Neural progenitor cell (in vitro differentiated cells): ENCODE results near the gene ZCCHC7. TPM values are rescaled to one million over a fixed set of nuclear protein-coding genes. Genes with fewer than 3 reads are reported as not detected.

Experiments
- DNase-seq: peaks from one replicate; pipeline ENCODE4 v3.0.0-alpha.2; 2016; ENCODE audit warnings: low spot score
- H2AFZ ChIP-seq: fragments of 200-600 bp; sonication (generic); replicated peaks from 2 replicates; pipeline ENCODE4 v1.6.1; 2016; ENCODE audit warnings: antibody characterized with exemption
- H3F3A ChIP-seq: fragments of 200-600 bp; sonication (generic); 2 replicates; pipeline ENCODE4 v1.6.1; 2016; ENCODE audit warnings: antibody characterized with exemption, low read depth
- H3K27ac ChIP-seq: fragments of 200-600 bp; sonication (generic); 2 replicates; pipeline ENCODE4 v1.5.1; 2016; ENCODE audit warnings: mild to moderate bottlenecking
- H3K27me3 ChIP-seq: fragments of 200-600 bp; sonication (generic); 2 replicates; pipeline ENCODE4 v1.6.1; 2016; ENCODE audit warnings: mild to moderate bottlenecking, moderate library complexity
- H3K36me3 ChIP-seq: fragments of 200-600 bp; sonication (generic); 2 replicates; pipeline ENCODE4 v1.5.1; 2016
- H3K4me1 ChIP-seq: fragments of 200-600 bp; sonication (generic); 2 replicates; pipeline ENCODE4 v1.6.1; 2016; ENCODE audit warnings: mixed run types
- H3K4me2 ChIP-seq: fragments of 200-600 bp; sonication (generic); 2 replicates; pipeline ENCODE4 v1.6.1; 2016
- H3K4me3 ChIP-seq: fragments of 200-600 bp; sonication (generic); 2 replicates; pipeline ENCODE4 v1.5.1; 2016
- H3K79me2 ChIP-seq: fragments of 200-600 bp; sonication (generic); 2 replicates; pipeline ENCODE4 v1.6.1; 2016; ENCODE audit warnings: low read depth
- H3K9ac ChIP-seq: fragments of 200-600 bp; sonication (generic); 2 replicates; pipeline ENCODE4 v1.6.1; 2016
- H3K9me3 ChIP-seq: fragments of 200-600 bp; sonication (generic); 2 replicates; pipeline ENCODE4 v1.5.1; 2016; ENCODE audit warnings: low read depth
- H4K20me1 ChIP-seq: fragments of 200-600 bp; sonication (generic); 2 replicates; pipeline ENCODE4 v1.6.1; 2016; ENCODE audit warnings: low read depth
- H3K27ac Mint-ChIP-seq: 3 replicates; pipeline ENCODE4 v1.8.0; 2021; ENCODE audit warnings: mixed read lengths
- H3K27me3 Mint-ChIP-seq: 2 replicates; pipeline ENCODE4 v1.8.0; 2022; ENCODE audit warnings: low read depth, mild to moderate bottlenecking, inconsistent platforms, moderate library complexity, mixed read lengths; ENCODE audit not compliant: insufficient read depth
- H3K36me3 Mint-ChIP-seq: 3 replicates; pipeline ENCODE4 v1.8.0; 2021; ENCODE audit warnings: mixed read lengths
- H3K4me1 Mint-ChIP-seq: 3 replicates; pipeline ENCODE4 v1.8.0; 2021; ENCODE audit warnings: mixed read lengths
- H3K4me3 Mint-ChIP-seq: 3 replicates; pipeline ENCODE4 v1.8.0; 2021; ENCODE audit warnings: mild to moderate bottlenecking, moderate library complexity, mixed read lengths
- H3K9me3 Mint-ChIP-seq: 3 replicates; pipeline ENCODE4 v1.8.0; 2020; ENCODE audit warnings: mixed read lengths
- EZH2 ChIP-seq: fragments of 200-600 bp; sonication (generic); IDR thresholded peaks from 2 replicates; pipeline ENCODE4 v1.6.1; 2017; ENCODE audit warnings: antibody characterized with exemption, mild to moderate bottlenecking, moderate library complexity
- EZH2phosphoT487 ChIP-seq: fragments of 200-600 bp; sonication (generic); IDR thresholded peaks from 2 replicates; pipeline ENCODE4 v1.6.1; 2017; ENCODE audit warnings: antibody characterized with exemption
- total RNA-seq: library from RNA; depleted of rRNA; stranded (reverse); fragments of >200 nt; gene quantifications from 2 replicates; pipeline ENCODE4 v1.2.3, GENCODE V29; 2015; ENCODE audit warnings: low replicate concordance
- TF ChIP-seq, protein P1 (sequence below): fragments of 200-600 bp; sonication (generic); IDR thresholded peaks from 2 replicates; pipeline ENCODE4 v1.5.1; 2017; ENCODE audit warnings: antibody characterized with exemption, mild to moderate bottlenecking

The ZCCHC7 gene
- total RNA-seq, 1 donor from 2014 or later: 27.6 TPM

- H3K4me3 Mint-ChIP-seq: no peak overlapping the region
- Histone ChIP-seq H3K27me3 (no peaks in the 10 kb centered on the region), H2AFZ (no peak overlapping the region), H3K4me3 (no peak overlapping the region), H4K20me1 (no peaks in the 10 kb centered on the region), H3K4me2 (no peak overlapping the region), H3K36me3 (no peaks in the 10 kb centered on the region), H3K79me2 (peaks cover 16% of the 10 kb centered on the region), H3F3A (peaks cover 13% of the 10 kb centered on the region), H3K4me1 (no peaks in the 10 kb centered on the region), H3K27ac (no peak overlapping the region), H3K9ac (no peak overlapping the region), H3K9me3 (no peaks in the 10 kb centered on the region)
- DNase-seq: no peak
- no peaks in the 10 kb centered on the region for H3K27me3 Mint-ChIP-seq
- TF ChIP-seq EZH2phosphoT487: no peak
- peaks cover 8% of the 10 kb centered on the region for H3K36me3 Mint-ChIP-seq
- H3K4me1 Mint-ChIP-seq: peaks cover 37% of the 10 kb centered on the region
- H3K9me3 Mint-ChIP-seq: no peaks in the 10 kb centered on the region
- peak overlapping the region; percentile 58 for H3K27ac Mint-ChIP-seq
These were observed 95.0 kb downstream of the ZCCHC7 start for GRCh38 chr9:37215381-37215780.

DNA sequence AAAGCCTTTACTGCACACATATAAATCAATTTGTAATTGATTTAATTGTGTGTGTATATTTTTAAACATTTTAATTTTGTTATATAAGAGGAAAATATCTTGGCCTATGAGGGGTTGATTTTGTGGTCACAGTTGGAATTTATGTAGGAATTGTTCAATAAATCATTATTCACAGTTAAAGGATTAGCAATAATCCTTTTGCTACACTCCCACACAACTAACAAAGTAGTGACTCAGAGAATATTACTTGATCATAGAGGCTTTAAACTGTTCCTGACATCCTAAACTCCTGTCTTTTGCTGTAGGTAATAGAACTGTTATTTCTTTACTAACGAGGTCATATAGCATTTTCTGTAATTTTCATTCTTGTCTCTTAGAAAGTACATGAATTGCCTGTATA lies 95.5 kb downstream of the ZCCHC7 start:
- no peak for DNase-seq
- TF ChIP-seq EZH2phosphoT487: no peak
- TF ChIP-seq, protein P1, sequence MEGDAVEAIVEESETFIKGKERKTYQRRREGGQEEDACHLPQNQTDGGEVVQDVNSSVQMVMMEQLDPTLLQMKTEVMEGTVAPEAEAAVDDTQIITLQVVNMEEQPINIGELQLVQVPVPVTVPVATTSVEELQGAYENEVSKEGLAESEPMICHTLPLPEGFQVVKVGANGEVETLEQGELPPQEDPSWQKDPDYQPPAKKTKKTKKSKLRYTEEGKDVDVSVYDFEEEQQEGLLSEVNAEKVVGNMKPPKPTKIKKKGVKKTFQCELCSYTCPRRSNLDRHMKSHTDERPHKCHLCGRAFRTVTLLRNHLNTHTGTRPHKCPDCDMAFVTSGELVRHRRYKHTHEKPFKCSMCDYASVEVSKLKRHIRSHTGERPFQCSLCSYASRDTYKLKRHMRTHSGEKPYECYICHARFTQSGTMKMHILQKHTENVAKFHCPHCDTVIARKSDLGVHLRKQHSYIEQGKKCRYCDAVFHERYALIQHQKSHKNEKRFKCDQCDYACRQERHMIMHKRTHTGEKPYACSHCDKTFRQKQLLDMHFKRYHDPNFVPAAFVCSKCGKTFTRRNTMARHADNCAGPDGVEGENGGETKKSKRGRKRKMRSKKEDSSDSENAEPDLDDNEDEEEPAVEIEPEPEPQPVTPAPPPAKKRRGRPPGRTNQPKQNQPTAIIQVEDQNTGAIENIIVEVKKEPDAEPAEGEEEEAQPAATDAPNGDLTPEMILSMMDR: no peak
- TF ChIP-seq EZH2: no peak
- Mint-ChIP-seq H3K4me1 (peaks cover 32% of the 10 kb centered on the region), H3K36me3 (peaks cover 10% of the 10 kb centered on the region), H3K9me3 (no peaks in the 10 kb centered on the region), H3K27me3 (no peaks in the 10 kb centered on the region), H3K27ac (peak overlapping the region; percentile 79), H3K4me3 (peak overlapping the region; percentile 4)
- Histone ChIP-seq H2AFZ (no peak overlapping the region), H3K27me3 (no peaks in the 10 kb centered on the region), H3K36me3 (no peaks in the 10 kb centered on the region), H3K4me1 (no peaks in the 10 kb centered on the region), H3K79me2 (peaks cover 16% of the 10 kb centered on the region), H3K4me3 (no peak overlapping the region), H3K4me2 (no peak overlapping the region), H3K27ac (no peak overlapping the region), H3K9ac (no peak overlapping the region), H3F3A (peaks cover 13% of the 10 kb centered on the region), H4K20me1 (no peaks in the 10 kb centered on the region), H3K9me3 (no peaks in the 10 kb centered on the region)

DNA sequence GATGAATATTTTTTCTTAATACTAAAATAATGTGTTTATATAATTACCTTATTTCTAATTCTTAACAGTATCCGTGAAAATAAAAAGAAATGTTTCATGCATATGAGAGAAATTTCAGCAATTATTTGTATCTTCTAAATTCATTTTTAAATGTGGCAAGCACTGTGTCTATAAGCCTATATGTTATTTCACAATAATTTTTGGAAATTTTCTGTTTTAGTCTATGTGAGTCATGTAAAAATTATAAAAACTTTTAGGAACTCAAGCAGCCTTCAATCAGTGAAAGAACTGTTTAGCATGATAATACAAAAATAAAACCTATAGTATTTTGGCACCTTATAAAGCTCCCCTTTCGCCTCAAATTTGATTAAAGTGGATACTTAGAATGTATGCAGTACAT lies 96.8 kb downstream of the ZCCHC7 start:
- Histone ChIP-seq H3F3A (peaks cover 13% of the 10 kb centered on the region), H3K79me2 (peaks cover 16% of the 10 kb centered on the region), H3K4me2 (no peak overlapping the region), H3K4me1 (no peaks in the 10 kb centered on the region), H3K9me3 (no peaks in the 10 kb centered on the region), H3K27me3 (no peaks in the 10 kb centered on the region), H3K27ac (no peak overlapping the region), H3K4me3 (no peak overlapping the region), H4K20me1 (no peaks in the 10 kb centered on the region), H3K36me3 (no peaks in the 10 kb centered on the region), H3K9ac (no peak overlapping the region), H2AFZ (no peak overlapping the region)
- Mint-ChIP-seq H3K27me3 (no peaks in the 10 kb centered on the region), H3K4me3 (no peak overlapping the region), H3K9me3 (no peaks in the 10 kb centered on the region), H3K36me3 (peaks cover 10% of the 10 kb centered on the region), H3K4me1 (peaks cover 27% of the 10 kb centered on the region), H3K27ac (no peak overlapping the region)
- no peak for DNase-seq
- TF ChIP-seq EZH2: no peak
- TF ChIP-seq EZH2phosphoT487: no peak
- TF ChIP-seq, protein P1: no peak

- DNase-seq: no peak
- no peaks in the 10 kb centered on the region for H3K9me3 ChIP-seq
- H3K4me2 ChIP-seq: no peak overlapping the region
- peaks cover 19% of the 10 kb centered on the region for H3K4me1 Mint-ChIP-seq
- H4K20me1 ChIP-seq: no peaks in the 10 kb centered on the region
- H3K27me3 Mint-ChIP-seq: no peaks in the 10 kb centered on the region
- H3F3A ChIP-seq: peaks cover 2% of the 10 kb centered on the region
- H3K27ac Mint-ChIP-seq: no peak overlapping the region
- H3K27me3 ChIP-seq: no peaks in the 10 kb centered on the region
- H3K27ac ChIP-seq: no peak overlapping the region
- H3K4me3 ChIP-seq: no peak overlapping the region
- peaks cover 10% of the 10 kb centered on the region for H3K36me3 Mint-ChIP-seq
- H3K4me1 ChIP-seq: no peaks in the 10 kb centered on the region
- H3K9ac ChIP-seq: no peak overlapping the region
- TF ChIP-seq, protein P1: no peak
- TF ChIP-seq EZH2phosphoT487 (no peak), EZH2 (no peak)
- H3K79me2 ChIP-seq: peaks cover 14% of the 10 kb centered on the region
- H3K4me3 Mint-ChIP-seq: no peak overlapping the region
- no peaks in the 10 kb centered on the region for H3K9me3 Mint-ChIP-seq
- H3K36me3 ChIP-seq: no peaks in the 10 kb centered on the region
- no peak overlapping the region for H2AFZ ChIP-seq
These were observed 98.5 kb downstream of the ZCCHC7 start for GRCh38 chr9:37218800-37219425.
